HepG2 (cell line): Measurements from ENCODE around the gene GPS1. TPM values are rescaled to one million over a fixed set of nuclear protein-coding genes. Genes with fewer than 3 reads are reported as not detected.

Experiments
- ARID2 ChIP-seq: sonication (generic); formaldehyde crosslinking; IDR thresholded peaks from 2 replicates; pipeline ENCODE4 v1.8.1; 2022; ENCODE audit warnings: mild to moderate bottlenecking, missing genetic modification reagents, borderline replicate concordance
- HNRNPUL1 ChIP-seq: fragments of 200-400 bp; formaldehyde crosslinking; IDR thresholded peaks from 2 replicates; pipeline ENCODE4 v1.6.1; 2017; ENCODE audit warnings: low read depth, mild to moderate bottlenecking, low read length, moderate library complexity
- IRF2 ChIP-seq: IDR thresholded peaks from 2 replicates; pipeline ENCODE4 v1.6.1; 2018; ENCODE audit warnings: missing genetic modification reagents, missing compliant biosample characterization
- MED1 ChIP-seq: sonication (generic); formaldehyde crosslinking; IDR thresholded peaks from 2 replicates; pipeline ENCODE4 v1.4.0; 2020; ENCODE audit warnings: missing genetic modification reagents
- NFKB2 ChIP-seq: sonication (generic); formaldehyde crosslinking; IDR thresholded peaks from 2 replicates; pipeline ENCODE4 v1.4.0; 2020; ENCODE audit warnings: missing genetic modification reagents, borderline replicate concordance
- POGZ ChIP-seq: sonication (generic); formaldehyde crosslinking; IDR thresholded peaks from 2 replicates; pipeline ENCODE4 v1.4.0; 2020; ENCODE audit warnings: mild to moderate bottlenecking, missing genetic modification reagents
- STAG1 ChIP-seq: sonication (generic); formaldehyde crosslinking; IDR thresholded peaks from 2 replicates; pipeline ENCODE4 v1.4.0; 2020; ENCODE audit warnings: missing genetic modification reagents
- ZC3H4 ChIP-seq: sonication (generic); formaldehyde crosslinking; IDR thresholded peaks from 2 replicates; pipeline ENCODE4 v1.4.0; 2020; ENCODE audit warnings: missing genetic modification reagents, borderline replicate concordance
- ZFP82 ChIP-seq: sonication (generic); formaldehyde crosslinking; IDR thresholded peaks from 2 replicates; pipeline ENCODE4 v1.5.1; 2020; ENCODE audit warnings: mild to moderate bottlenecking, missing genetic modification reagents, borderline replicate concordance
- ZNF292 ChIP-seq: sonication (generic); formaldehyde crosslinking; IDR thresholded peaks from 2 replicates; pipeline ENCODE4 v1.8.1; 2022; ENCODE audit warnings: mild to moderate bottlenecking, low read depth, missing genetic modification reagents, borderline replicate concordance
- ZNF432 ChIP-seq: sonication (generic); formaldehyde crosslinking; IDR thresholded peaks from 2 replicates; pipeline ENCODE4 v1.5.0; 2020; ENCODE audit warnings: missing genetic modification reagents, mild to moderate bottlenecking, borderline replicate concordance
- ZNF7 ChIP-seq: IDR thresholded peaks from 2 replicates; pipeline ENCODE4 v1.6.1; 2016; ENCODE audit warnings: missing biosample characterization, missing genetic modification reagents
- ZNF713 ChIP-seq: sonication (generic); formaldehyde crosslinking; IDR thresholded peaks from 2 replicates; pipeline ENCODE4 v1.4.0; 2020; ENCODE audit warnings: mild to moderate bottlenecking, missing genetic modification reagents
- ZSCAN31 ChIP-seq: sonication (generic); formaldehyde crosslinking; IDR thresholded peaks from 2 replicates; pipeline ENCODE4 v1.5.0; 2020; ENCODE audit warnings: low read depth, mild to moderate bottlenecking, missing genetic modification reagents
- polyA plus RNA-seq, 8 experiments: library from polyadenylated mRNA; depleted of rRNA in 3 of 8; stranded (reverse) in 7 of 8; unstranded in 1 of 8; fragments of >200 nt; fragmentation: Illumina TruSeq in 4 of 8; extraction: Trizol in 4 of 8; gene quantifications; 2 replicates each; pipeline versions ENCODE4 v1.2.1 to v1.2.3, GENCODE V29; 2011 to 2016; ENCODE audit warnings: low read depth in 4 of 8, missing spikeins in 1 of 8, mixed read lengths in 1 of 8; ENCODE audit not compliant: insufficient read depth in 1 of 8
- total RNA-seq, 5 experiments: library from RNA; depleted of rRNA; stranded (reverse); fragments of >200 nt; fragmentation: Illumina TruSeq; extraction: Trizol; gene quantifications; 2 replicates each; pipeline ENCODE4 v1.2.3, GENCODE V29; 2016; ENCODE audit warnings: low read depth in 1 of 5
- TF ChIP-seq, protein P1 (sequence below): sonication (generic); formaldehyde crosslinking; IDR thresholded peaks from 2 replicates; pipeline ENCODE4 v1.8.0; 2022; ENCODE audit warnings: mild to moderate bottlenecking, missing genetic modification reagents; ENCODE audit not compliant: insufficient replicate concordance
- TF ChIP-seq, protein P2 (sequence below): sonication (generic); formaldehyde crosslinking; IDR thresholded peaks from 2 replicates; pipeline ENCODE4 v1.8.1; 2023; ENCODE audit warnings: missing genetic modification reagents, inconsistent platforms, borderline replicate concordance
- TF ChIP-seq, protein P3 (sequence below): sonication (generic); formaldehyde crosslinking; IDR thresholded peaks from 2 replicates; pipeline ENCODE4 v1.8.0; 2022; ENCODE audit warnings: low read depth, missing genetic modification reagents
- TF ChIP-seq, protein P4 (sequence below): sonication (generic); formaldehyde crosslinking; IDR thresholded peaks from 2 replicates; pipeline ENCODE4 v1.5.0; 2020; ENCODE audit warnings: mild to moderate bottlenecking, missing genetic modification reagents
- TF ChIP-seq, protein P5 (sequence below), 2 experiments: sonication (generic) in 1 of 2; formaldehyde crosslinking in 1 of 2; IDR thresholded peaks; 2 replicates each; pipeline versions ENCODE4 v1.5.1 to v1.6.1; 2011 to 2020; ENCODE audit warnings: borderline replicate concordance in 1 of 2, low read depth in 1 of 2, low read length in 1 of 2, mild to moderate bottlenecking in 1 of 2, missing genetic modification reagents in 1 of 2, moderate library complexity in 1 of 2

GPS1 gene
- total and polyA plus RNA-seq, 2 of the 13 experiments (the other 11 are each of a cell fraction or from before 2014, with no cell fraction given): 124 to 128 TPM

DNA sequence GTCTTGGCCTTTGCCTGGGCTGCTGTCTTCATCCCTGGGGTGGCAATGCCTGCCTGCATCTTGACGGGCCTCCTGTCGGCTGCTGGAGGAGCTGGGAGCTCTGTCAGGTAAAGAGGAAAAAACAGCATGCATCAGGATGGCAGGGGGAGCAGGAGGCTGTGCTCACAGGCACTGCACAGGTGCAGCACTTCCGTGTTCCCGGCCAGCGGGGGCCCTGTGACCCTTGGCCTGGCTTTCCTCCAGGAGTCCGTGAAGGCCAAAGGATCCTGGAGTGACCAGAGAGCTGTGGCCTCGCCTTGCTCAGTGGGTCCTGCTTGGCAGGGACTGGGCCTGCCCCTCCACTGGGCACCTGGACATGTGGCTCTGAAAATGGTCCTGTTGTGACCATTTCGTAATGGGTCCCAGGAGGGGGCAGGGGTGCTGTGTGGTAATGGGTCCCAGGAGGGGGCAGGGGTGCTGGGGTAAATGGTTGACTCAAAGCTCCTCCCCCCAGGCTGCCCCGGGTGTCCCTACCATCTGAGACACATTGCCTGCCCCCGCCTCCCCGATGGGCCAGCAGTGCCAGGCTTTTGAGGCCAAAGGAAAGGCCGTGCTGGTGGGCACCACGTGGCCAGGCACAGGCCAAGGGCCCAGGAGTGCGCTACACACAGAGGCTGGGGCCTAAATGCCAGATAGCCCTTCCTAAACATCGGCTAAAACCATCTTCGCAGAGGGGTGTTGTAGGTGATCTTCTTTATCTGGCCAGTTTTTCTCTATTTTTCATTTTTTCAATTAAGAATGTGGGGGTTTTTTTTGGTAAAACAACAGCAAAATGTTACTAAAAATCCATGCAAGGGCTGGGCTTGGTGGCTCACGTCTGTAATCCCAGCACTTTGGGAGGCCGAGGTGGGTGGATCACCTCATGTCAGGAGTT, 50.3 kb downstream of the GPS1 start (continued):
- TF ChIP-seq IRF2 (CRISPR knock-in tag) (peak; percentile 78), HNRNPUL1 (no peak), NFKB2 (CRISPR knock-in tag) (peak; percentile 45; the same call in 1 of the 2 replicates), POGZ (CRISPR knock-in tag) (no peak), ZSCAN31 (CRISPR knock-in tag) (peak; percentile 95), MED1 (CRISPR knock-in tag) (peak; percentile 67), STAG1 (CRISPR knock-in tag) (no peak; the same call in 1 of the 2 replicates), ZNF7 (CRISPR knock-in tag) (peak; percentile 6; the same call in 1 of the 2 replicates), ARID2 (CRISPR knock-in tag) (no peak), ZNF432 (no peak), ZNF713 (0 out of 2 replicates have a peak, but pooled peaks have one; percentile 41), ZNF292 (CRISPR knock-in tag) (peak; percentile 44; the same call in 1 of the 2 replicates), ZFP82 (CRISPR knock-in tag) (peak; percentile 15; the same call in 1 of the 2 replicates), ZC3H4 (CRISPR knock-in tag) (no peak)
- TF ChIP-seq, protein P1, sequence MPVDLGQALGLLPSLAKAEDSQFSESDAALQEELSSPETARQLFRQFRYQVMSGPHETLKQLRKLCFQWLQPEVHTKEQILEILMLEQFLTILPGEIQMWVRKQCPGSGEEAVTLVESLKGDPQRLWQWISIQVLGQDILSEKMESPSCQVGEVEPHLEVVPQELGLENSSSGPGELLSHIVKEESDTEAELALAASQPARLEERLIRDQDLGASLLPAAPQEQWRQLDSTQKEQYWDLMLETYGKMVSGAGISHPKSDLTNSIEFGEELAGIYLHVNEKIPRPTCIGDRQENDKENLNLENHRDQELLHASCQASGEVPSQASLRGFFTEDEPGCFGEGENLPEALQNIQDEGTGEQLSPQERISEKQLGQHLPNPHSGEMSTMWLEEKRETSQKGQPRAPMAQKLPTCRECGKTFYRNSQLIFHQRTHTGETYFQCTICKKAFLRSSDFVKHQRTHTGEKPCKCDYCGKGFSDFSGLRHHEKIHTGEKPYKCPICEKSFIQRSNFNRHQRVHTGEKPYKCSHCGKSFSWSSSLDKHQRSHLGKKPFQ (CRISPR knock-in tag): no peak
- TF ChIP-seq, protein P2, sequence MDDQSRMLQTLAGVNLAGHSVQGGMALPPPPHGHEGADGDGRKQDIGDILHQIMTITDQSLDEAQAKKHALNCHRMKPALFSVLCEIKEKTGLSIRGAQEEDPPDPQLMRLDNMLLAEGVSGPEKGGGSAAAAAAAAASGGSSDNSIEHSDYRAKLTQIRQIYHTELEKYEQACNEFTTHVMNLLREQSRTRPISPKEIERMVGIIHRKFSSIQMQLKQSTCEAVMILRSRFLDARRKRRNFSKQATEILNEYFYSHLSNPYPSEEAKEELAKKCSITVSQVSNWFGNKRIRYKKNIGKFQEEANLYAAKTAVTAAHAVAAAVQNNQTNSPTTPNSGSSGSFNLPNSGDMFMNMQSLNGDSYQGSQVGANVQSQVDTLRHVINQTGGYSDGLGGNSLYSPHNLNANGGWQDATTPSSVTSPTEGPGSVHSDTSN (CRISPR knock-in tag): no peak
- TF ChIP-seq, protein P3, sequence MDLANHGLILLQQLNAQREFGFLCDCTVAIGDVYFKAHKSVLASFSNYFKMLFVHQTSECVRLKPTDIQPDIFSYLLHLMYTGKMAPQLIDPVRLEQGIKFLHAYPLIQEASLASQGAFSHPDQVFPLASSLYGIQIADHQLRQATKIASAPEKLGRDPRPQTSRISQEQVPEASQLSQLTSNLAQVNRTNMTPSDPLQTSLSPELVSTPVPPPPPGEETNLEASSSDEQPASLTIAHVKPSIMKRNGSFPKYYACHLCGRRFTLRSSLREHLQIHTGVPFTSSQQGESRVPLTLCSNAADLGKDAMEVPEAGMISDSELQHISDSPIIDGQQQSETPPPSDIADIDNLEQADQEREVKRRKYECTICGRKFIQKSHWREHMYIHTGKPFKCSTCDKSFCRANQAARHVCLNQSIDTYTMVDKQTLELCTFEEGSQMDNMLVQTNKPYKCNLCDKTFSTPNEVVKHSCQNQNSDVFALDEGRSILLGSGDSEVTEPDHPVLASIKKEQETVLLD (CRISPR knock-in tag): peak; percentile 70; the same call in 1 of the 2 replicates
- TF ChIP-seq, protein P4, sequence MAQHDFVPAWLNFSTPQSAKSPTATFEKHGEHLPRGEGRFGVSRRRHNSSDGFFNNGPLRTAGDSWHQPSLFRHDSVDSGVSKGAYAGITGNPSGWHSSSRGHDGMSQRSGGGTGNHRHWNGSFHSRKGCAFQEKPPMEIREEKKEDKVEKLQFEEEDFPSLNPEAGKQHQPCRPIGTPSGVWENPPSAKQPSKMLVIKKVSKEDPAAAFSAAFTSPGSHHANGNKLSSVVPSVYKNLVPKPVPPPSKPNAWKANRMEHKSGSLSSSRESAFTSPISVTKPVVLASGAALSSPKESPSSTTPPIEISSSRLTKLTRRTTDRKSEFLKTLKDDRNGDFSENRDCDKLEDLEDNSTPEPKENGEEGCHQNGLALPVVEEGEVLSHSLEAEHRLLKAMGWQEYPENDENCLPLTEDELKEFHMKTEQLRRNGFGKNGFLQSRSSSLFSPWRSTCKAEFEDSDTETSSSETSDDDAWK (CRISPR knock-in tag): no peak
- TF ChIP-seq, protein P5, sequence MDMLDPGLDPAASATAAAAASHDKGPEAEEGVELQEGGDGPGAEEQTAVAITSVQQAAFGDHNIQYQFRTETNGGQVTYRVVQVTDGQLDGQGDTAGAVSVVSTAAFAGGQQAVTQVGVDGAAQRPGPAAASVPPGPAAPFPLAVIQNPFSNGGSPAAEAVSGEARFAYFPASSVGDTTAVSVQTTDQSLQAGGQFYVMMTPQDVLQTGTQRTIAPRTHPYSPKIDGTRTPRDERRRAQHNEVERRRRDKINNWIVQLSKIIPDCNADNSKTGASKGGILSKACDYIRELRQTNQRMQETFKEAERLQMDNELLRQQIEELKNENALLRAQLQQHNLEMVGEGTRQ (IDR thresholded peaks at IDR 0.05; ENCODE audit: low read depth, low read length): 0 out of 2 replicates have a peak, but pooled peaks have one; percentile 45
- TF ChIP-seq, protein P5 (CRISPR knock-in tag; IDR thresholded peaks at IDR 0.05; ENCODE audit: borderline replicate concordance): peak; percentile 11; the same call in 1 of the 2 replicates
